ENCODE measurements around the gene GRAMD2A. TPM values are rescaled to one million over a fixed set of nuclear protein-coding genes. Genes with fewer than 3 reads are reported as not detected.

The GRAMD2A gene
- total and polyA plus RNA-seq, 10 of the 15 experiments (the other 5 are each of a cell fraction or from before 2014, with no cell fraction given): 0.02 to 0.35 TPM; not detected in 8

DNA sequence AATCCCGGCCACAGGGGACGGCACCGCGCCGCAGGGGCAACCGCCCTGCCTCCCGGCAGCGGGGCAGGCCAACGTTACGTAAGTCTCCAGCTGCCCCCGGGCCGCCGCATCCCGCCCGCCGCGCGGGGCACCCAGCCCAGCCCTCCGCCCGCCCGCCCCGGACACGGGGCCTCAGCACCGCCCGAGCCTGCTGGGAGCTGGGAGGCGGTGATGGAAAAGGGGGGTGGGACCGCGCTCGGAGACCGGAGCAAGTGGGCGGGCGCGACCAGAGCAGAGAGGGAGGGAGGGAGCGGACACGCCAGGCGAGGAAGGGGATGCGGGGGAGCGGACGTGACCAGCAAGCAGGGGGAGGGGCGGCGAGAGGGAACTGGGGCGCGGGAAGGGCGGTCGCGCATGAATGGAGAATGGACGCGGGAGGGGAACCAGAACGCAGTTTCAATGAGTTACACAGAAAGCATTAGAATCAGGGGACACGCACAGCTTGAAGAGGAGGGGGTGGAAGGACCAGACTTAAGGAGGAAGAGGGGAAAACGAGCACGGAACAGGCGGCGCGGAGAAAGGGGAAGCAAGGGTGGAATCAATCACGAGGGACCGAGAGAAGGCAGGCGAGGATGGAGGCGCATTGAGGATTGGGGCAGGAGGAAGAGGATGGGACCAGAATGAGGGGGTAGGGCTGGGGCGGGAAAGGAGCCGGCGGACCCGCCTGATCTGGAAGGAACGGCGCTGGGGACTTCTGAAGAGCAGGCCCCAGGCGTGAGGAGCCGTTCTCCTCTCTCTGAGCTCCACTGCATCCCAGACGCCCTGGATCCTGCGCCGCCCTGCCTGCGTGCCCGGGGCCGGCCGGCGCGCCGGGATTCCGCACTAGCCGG lies 32.8 kb upstream of the GRAMD2A start (continued):
- TF ChIP-seq, protein P1, sequence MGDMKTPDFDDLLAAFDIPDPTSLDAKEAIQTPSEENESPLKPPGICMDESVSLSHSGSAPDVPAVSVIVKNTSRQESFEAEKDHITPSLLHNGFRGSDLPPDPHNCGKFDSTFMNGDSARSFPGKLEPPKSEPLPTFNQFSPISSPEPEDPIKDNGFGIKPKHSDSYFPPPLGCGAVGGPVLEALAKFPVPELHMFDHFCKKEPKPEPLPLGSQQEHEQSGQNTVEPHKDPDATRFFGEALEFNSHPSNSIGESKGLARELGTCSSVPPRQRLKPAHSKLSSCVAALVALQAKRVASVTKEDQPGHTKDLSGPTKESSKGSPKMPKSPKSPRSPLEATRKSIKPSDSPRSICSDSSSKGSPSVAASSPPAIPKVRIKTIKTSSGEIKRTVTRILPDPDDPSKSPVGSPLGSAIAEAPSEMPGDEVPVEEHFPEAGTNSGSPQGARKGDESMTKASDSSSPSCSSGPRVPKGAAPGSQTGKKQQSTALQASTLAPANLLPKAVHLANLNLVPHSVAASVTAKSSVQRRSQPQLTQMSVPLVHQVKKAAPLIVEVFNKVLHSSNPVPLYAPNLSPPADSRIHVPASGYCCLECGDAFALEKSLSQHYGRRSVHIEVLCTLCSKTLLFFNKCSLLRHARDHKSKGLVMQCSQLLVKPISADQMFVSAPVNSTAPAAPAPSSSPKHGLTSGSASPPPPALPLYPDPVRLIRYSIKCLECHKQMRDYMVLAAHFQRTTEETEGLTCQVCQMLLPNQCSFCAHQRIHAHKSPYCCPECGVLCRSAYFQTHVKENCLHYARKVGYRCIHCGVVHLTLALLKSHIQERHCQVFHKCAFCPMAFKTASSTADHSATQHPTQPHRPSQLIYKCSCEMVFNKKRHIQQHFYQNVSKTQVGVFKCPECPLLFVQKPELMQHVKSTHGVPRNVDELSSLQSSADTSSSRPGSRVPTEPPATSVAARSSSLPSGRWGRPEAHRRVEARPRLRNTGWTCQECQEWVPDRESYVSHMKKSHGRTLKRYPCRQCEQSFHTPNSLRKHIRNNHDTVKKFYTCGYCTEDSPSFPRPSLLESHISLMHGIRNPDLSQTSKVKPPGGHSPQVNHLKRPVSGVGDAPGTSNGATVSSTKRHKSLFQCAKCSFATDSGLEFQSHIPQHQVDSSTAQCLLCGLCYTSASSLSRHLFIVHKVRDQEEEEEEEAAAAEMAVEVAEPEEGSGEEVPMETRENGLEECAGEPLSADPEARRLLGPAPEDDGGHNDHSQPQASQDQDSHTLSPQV (IDR thresholded peaks at IDR 0.05): no peak
- TF ChIP-seq GATAD2B (conservative IDR thresholded peaks at IDR 0.05; ENCODE audit: low read depth): no peak; the same call in 1 of the 2 replicates
- TF ChIP-seq, protein P2, sequence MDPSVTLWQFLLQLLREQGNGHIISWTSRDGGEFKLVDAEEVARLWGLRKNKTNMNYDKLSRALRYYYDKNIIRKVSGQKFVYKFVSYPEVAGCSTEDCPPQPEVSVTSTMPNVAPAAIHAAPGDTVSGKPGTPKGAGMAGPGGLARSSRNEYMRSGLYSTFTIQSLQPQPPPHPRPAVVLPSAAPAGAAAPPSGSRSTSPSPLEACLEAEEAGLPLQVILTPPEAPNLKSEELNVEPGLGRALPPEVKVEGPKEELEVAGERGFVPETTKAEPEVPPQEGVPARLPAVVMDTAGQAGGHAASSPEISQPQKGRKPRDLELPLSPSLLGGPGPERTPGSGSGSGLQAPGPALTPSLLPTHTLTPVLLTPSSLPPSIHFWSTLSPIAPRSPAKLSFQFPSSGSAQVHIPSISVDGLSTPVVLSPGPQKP (IDR thresholded peaks at IDR 0.05; ENCODE audit: low read depth, low read length): 0 out of 2 replicates have a peak, but pooled peaks have one; percentile 23
- no peak for TF ChIP-seq BRCA1 (IDR thresholded peaks at IDR 0.05; ENCODE audit: low read depth, low read length)
- no peak; the same call in none of the 2 replicates for TF ChIP-seq ZNF207 (IDR thresholded peaks at IDR 0.05; ENCODE audit: borderline replicate concordance)
- TF ChIP-seq STAT3 (IDR thresholded peaks at IDR 0.05; ENCODE audit: low read depth, low read length): no peak
- TF ChIP-seq, protein P3, sequence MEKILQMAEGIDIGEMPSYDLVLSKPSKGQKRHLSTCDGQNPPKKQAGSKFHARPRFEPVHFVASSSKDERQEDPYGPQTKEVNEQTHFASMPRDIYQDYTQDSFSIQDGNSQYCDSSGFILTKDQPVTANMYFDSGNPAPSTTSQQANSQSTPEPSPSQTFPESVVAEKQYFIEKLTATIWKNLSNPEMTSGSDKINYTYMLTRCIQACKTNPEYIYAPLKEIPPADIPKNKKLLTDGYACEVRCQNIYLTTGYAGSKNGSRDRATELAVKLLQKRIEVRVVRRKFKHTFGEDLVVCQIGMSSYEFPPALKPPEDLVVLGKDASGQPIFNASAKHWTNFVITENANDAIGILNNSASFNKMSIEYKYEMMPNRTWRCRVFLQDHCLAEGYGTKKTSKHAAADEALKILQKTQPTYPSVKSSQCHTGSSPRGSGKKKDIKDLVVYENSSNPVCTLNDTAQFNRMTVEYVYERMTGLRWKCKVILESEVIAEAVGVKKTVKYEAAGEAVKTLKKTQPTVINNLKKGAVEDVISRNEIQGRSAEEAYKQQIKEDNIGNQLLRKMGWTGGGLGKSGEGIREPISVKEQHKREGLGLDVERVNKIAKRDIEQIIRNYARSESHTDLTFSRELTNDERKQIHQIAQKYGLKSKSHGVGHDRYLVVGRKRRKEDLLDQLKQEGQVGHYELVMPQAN (conservative IDR thresholded peaks at IDR 0.05): peak; percentile 61; the same call in 1 of the 2 replicates
- peak; percentile 69; the same call in 1 of the 2 replicates for TF ChIP-seq LARP7 (IDR thresholded peaks at IDR 0.05)
- TF ChIP-seq SMARCA5 (IDR thresholded peaks at IDR 0.05): 0 out of 2 replicates have a peak, but pooled peaks have one; percentile 5
- TF ChIP-seq ZNF217 (IDR thresholded peaks at IDR 0.05): no peak
- peak; percentile 67 for TF ChIP-seq SMAD1 (IDR thresholded peaks at IDR 0.05; ENCODE audit: low read depth, partially characterized antibody)
- no peak for TF ChIP-seq CREB1 (IDR thresholded peaks at IDR 0.05; ENCODE audit: low read depth)
- TF ChIP-seq RFX5 (IDR thresholded peaks at IDR 0.05; ENCODE audit: low read depth, low read length): no peak
- TF ChIP-seq, protein P4, sequence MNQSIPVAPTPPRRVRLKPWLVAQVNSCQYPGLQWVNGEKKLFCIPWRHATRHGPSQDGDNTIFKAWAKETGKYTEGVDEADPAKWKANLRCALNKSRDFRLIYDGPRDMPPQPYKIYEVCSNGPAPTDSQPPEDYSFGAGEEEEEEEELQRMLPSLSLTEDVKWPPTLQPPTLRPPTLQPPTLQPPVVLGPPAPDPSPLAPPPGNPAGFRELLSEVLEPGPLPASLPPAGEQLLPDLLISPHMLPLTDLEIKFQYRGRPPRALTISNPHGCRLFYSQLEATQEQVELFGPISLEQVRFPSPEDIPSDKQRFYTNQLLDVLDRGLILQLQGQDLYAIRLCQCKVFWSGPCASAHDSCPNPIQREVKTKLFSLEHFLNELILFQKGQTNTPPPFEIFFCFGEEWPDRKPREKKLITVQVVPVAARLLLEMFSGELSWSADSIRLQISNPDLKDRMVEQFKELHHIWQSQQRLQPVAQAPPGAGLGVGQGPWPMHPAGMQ (IDR thresholded peaks at IDR 0.05; ENCODE audit: borderline replicate concordance): peak; percentile 62; the same call in 1 of the 2 replicates
- peak; percentile 99 for TF ChIP-seq NBN (IDR thresholded peaks at IDR 0.05)
- TF ChIP-seq, protein P5, sequence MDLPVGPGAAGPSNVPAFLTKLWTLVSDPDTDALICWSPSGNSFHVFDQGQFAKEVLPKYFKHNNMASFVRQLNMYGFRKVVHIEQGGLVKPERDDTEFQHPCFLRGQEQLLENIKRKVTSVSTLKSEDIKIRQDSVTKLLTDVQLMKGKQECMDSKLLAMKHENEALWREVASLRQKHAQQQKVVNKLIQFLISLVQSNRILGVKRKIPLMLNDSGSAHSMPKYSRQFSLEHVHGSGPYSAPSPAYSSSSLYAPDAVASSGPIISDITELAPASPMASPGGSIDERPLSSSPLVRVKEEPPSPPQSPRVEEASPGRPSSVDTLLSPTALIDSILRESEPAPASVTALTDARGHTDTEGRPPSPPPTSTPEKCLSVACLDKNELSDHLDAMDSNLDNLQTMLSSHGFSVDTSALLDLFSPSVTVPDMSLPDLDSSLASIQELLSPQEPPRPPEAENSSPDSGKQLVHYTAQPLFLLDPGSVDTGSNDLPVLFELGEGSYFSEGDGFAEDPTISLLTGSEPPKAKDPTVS (IDR thresholded peaks at IDR 0.05; ENCODE audit: low read depth, low read length): no peak
- TF ChIP-seq, protein P6, sequence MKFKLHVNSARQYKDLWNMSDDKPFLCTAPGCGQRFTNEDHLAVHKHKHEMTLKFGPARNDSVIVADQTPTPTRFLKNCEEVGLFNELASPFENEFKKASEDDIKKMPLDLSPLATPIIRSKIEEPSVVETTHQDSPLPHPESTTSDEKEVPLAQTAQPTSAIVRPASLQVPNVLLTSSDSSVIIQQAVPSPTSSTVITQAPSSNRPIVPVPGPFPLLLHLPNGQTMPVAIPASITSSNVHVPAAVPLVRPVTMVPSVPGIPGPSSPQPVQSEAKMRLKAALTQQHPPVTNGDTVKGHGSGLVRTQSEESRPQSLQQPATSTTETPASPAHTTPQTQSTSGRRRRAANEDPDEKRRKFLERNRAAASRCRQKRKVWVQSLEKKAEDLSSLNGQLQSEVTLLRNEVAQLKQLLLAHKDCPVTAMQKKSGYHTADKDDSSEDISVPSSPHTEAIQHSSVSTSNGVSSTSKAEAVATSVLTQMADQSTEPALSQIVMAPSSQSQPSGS (IDR thresholded peaks at IDR 0.05; ENCODE audit: low read length): no peak
- TF ChIP-seq ZSCAN29 (IDR thresholded peaks at IDR 0.05): no peak
- TF ChIP-seq POLR2A (IDR thresholded peaks at IDR 0.05; ENCODE audit: low read depth, low read length): peak; percentile 87
